Breast epithelium (tissue), 4 donors: ENCODE results near the gene IST1. TPM values are rescaled to one million over a fixed set of nuclear protein-coding genes. Genes with fewer than 3 reads are reported as not detected.
A peak's percentile ranks its signal among the peaks of the same experiment; 100 is the strongest.

Experiments used
- DNase-seq, 2 donors: peaks; one replicate each; pipeline ENCODE4 v3.0.0-alpha.2; 2019; ENCODE audit warnings: low spot score in 2 of 2
- H3K27ac ChIP-seq, 2 donors: fragments of 200-600 bp; sonication (generic) in 1 of 2; one replicate each; pipeline ENCODE4 v1.5.1; 2016 to 2019; ENCODE audit warnings: mild to moderate bottlenecking in 1 of 2
- H3K27me3 ChIP-seq, 2 donors: fragments of 200-600 bp; sonication (generic) in 1 of 2; one replicate each; pipeline versions ENCODE4 v1.5.1 to v1.6.0; 2017 to 2019; ENCODE audit warnings: control low read depth in 1 of 2, mild to moderate bottlenecking in 1 of 2
- H3K36me3 ChIP-seq: fragments of 200-600 bp; one replicate; pipeline ENCODE4 v1.5.1; 2019
- H3K4me1 ChIP-seq, 2 donors: fragments of 200-600 bp; sonication (generic); one replicate each; pipeline ENCODE4 v1.5.1; 2016 to 2019; ENCODE audit warnings: control low read depth in 1 of 2
- H3K4me3 ChIP-seq, 3 donors: fragments of 200-600 bp; sonication (generic); 1 replicate in 2 of 3; 2 replicates in 1 of 3; pipeline ENCODE4 v1.5.1; 2016 to 2019; ENCODE audit warnings: mild to moderate bottlenecking in 3 of 3, moderate library complexity in 2 of 3
- H3K9me3 ChIP-seq, 2 donors: fragments of 200-600 bp; sonication (generic) in 1 of 2; one replicate each; pipeline ENCODE4 v1.5.1; 2016 to 2019; ENCODE audit warnings: control low read depth in 1 of 2
- CTCF ChIP-seq, 3 donors: fragments of 450-650 bp; IDR thresholded peaks; one replicate each; pipeline ENCODE4 v1.5.1; 2016 to 2017; ENCODE audit warnings: antibody characterized with exemption in 3 of 3, mild to moderate bottlenecking in 3 of 3, moderate library complexity in 3 of 3
- POLR2A ChIP-seq: fragments of 450-650 bp; IDR thresholded peaks from one replicate; pipeline ENCODE4 v1.6.1; 2016; ENCODE audit warnings: antibody characterized with exemption, mild to moderate bottlenecking, moderate library complexity
- POLR2AphosphoS5 ChIP-seq, 3 donors: sonication (generic); formaldehyde crosslinking; IDR thresholded peaks; one replicate each; pipeline ENCODE4 v1.6.1; 2017; ENCODE audit warnings: antibody characterized with exemption in 3 of 3
- intact Hi-C: fragments of 100-400 bp; cut with DNase I; formaldehyde crosslinking; loops from one replicate; pipeline ENCODE4 v1.15.1; 2023; ENCODE audit warnings: low total_unique reads
- total RNA-seq, 3 donors: library from RNA; depleted of rRNA; stranded (reverse); fragments of >200 nt; gene quantifications; one replicate each; pipeline ENCODE4 v1.1.0, GENCODE V29; 2016

Gene IST1
- total RNA-seq, 3 donors from 2014 or later: 217 to 303 (median 253) TPM

GRCh38 chr16:71961066-71962039, 66.0 kb downstream of the IST1 start:
- Histone ChIP-seq H3K27ac (no peak overlapping the region), H3K4me3 (no peak overlapping the region), H3K27me3 (no peaks in the 10 kb centered on the region), H3K4me1 (no peaks in the 10 kb centered on the region), H3K9me3 (no peaks in the 10 kb centered on the region), H3K36me3 (no peaks in the 10 kb centered on the region)
- intact Hi-C loops: no loop called here
- TF ChIP-seq POLR2AphosphoS5 (IDR thresholded peaks at IDR 0.05) (no peak), CTCF (IDR thresholded peaks at IDR 0.05) (peak; percentile 46 to 80 (median 76))
- DNase-seq: peak; percentile 84 to 87

- Histone ChIP-seq H3K27me3 (no peaks in the 10 kb centered on the region), H3K4me1 (no peaks in the 10 kb centered on the region), H3K36me3 (no peaks in the 10 kb centered on the region), H3K4me3 (no peak overlapping the region), H3K9me3 (no peaks in the 10 kb centered on the region), H3K27ac (no peak overlapping the region)
- DNase-seq: no peak
- intact Hi-C loops: no loop called here
- no peak for TF ChIP-seq POLR2A
Observed at GRCh38 chr16:71963125-71963875, 68.0 kb downstream of the IST1 start.

DNA sequence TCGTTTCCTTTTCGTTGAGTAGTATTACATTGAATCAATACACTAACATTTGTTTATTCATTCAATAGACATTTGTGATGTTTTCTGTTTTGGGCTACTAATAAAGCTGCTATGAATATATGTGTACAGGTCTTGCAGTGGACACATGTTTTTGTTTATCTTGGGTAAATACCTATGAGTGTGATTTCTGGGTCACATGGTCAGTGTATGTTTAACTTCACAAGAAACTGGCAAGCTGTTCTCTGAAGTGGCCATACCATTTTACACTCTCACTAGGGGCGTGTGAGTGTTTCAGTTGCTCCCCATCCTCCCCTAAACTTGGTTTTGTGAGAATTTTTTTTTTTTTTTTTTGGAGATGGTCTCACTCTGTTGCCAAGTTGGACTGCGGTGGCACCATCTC, 69.9 kb downstream of the IST1 start:
- intact Hi-C loops: no loop called here
- TF ChIP-seq POLR2A (no peak), CTCF (IDR thresholded peaks at IDR 0.05) (no peak), POLR2AphosphoS5 (IDR thresholded peaks at IDR 0.05) (no peak)
- H3K27me3 ChIP-seq: no peaks in the 10 kb centered on the region

DNA sequence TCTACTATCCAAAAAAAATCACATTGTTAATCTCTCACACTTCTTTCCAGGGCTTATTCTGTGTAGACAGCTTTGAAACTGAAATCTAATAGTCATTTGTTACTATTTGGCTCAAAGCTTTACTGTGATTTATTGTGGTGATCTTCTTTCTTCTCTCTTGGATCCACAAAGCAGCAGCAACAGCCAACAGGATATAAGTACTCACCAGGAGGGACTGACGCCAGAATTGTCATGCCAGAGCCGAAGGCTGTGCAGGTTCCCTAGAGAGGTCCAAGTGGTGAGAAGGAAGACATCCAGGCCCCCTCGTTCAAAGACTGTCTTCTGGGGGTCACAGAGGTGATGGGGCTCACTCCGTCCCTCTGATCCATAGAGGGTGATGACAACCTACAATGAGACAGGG, 71.6 kb downstream of the IST1 start:
- Histone ChIP-seq H3K4me1 (no peaks in the 10 kb centered on the region), H3K27me3 (no peaks in the 10 kb centered on the region), H3K27ac (no peak overlapping the region), H3K36me3 (no peaks in the 10 kb centered on the region), H3K9me3 (no peaks in the 10 kb centered on the region), H3K4me3 (no peak overlapping the region)
- intact Hi-C loops: no loop called here
- TF ChIP-seq POLR2AphosphoS5 (IDR thresholded peaks at IDR 0.05) (no peak), CTCF (IDR thresholded peaks at IDR 0.05) (no peak), POLR2A (no peak)
- peak in 1 of 2 donors; percentile 38 for DNase-seq

More for the DNA sequence above, 69.9 kb downstream of the IST1 start:
- no peak overlapping the region for H3K4me3 ChIP-seq
- no peak overlapping the region for H3K27ac ChIP-seq
- H3K36me3 ChIP-seq: no peaks in the 10 kb centered on the region
- no peaks in the 10 kb centered on the region for H3K9me3 ChIP-seq
- DNase-seq: no peak
- H3K4me1 ChIP-seq: no peaks in the 10 kb centered on the region

- intact Hi-C loops: no loop called here
- Histone ChIP-seq H3K27me3 (no peaks in the 10 kb centered on the region), H3K27ac (no peak overlapping the region)
Observed at GRCh38 chr16:71969353-71969752, 74.0 kb downstream of the IST1 start.

More at GRCh38 chr16:71969353-71969752, 74.0 kb downstream of the IST1 start:
- TF ChIP-seq POLR2A (no peak), POLR2AphosphoS5 (IDR thresholded peaks at IDR 0.05) (no peak), CTCF (IDR thresholded peaks at IDR 0.05) (no peak)
- Histone ChIP-seq H3K9me3 (no peaks in the 10 kb centered on the region), H3K36me3 (no peaks in the 10 kb centered on the region), H3K4me3 (no peak overlapping the region), H3K4me1 (no peaks in the 10 kb centered on the region)
- DNase-seq: no peak
